ENCODE data around the gene PELI1.

PELI1 gene

GRCh38 chr2:64127119-64127518 lies 17.1 kb downstream of the PELI1 start:
- Histone ChIP-seq H3K79me2 (ENCODE audit: insufficient read depth, low read depth) (peaks cover 77% of the 10 kb centered on the region), H2AFZ (ENCODE audit: low read depth) (no peak overlapping the region), H3K4me2 (no peak overlapping the region), H3K4me3 (IDR thresholded peaks at IDR 0.05; ENCODE audit: insufficient read depth, low read depth, low read length) (no peak overlapping the region), H4K20me1 (ENCODE audit: insufficient read depth) (no peaks in the 10 kb centered on the region), H3K36me3 (ENCODE audit: insufficient read depth) (no peaks in the 10 kb centered on the region), H3K9ac (no peak overlapping the region), H3K27ac (no peak overlapping the region), H3K27me3 (ENCODE audit: insufficient read depth, low read depth) (no peaks in the 10 kb centered on the region), H3K4me1 (ENCODE audit: low read depth, poor library complexity, severe bottlenecking) (peaks cover 23% of the 10 kb centered on the region)
- TF ChIP-seq CTCF (conservative IDR thresholded peaks at IDR 0.05; ENCODE audit: low read depth, low read length) = no peak

GRCh38 chr2:64126601-64127000 lies 17.6 kb downstream of the PELI1 start:
- no peak overlapping the region for H3K4me2 ChIP-seq

GRCh38 chr2:64124571-64124970 lies 19.6 kb downstream of the PELI1 start:
- Histone ChIP-seq H4K20me1 (ENCODE audit: insufficient read depth) (no peaks in the 10 kb centered on the region), H3K4me1 (ENCODE audit: low read depth, poor library complexity, severe bottlenecking) (peaks cover 23% of the 10 kb centered on the region), H3K4me3 (IDR thresholded peaks at IDR 0.05; ENCODE audit: insufficient read depth, low read depth, low read length) (no peak overlapping the region), H3K36me3 (ENCODE audit: insufficient read depth) (no peaks in the 10 kb centered on the region), H3K9ac (no peak overlapping the region), H3K79me2 (ENCODE audit: insufficient read depth, low read depth) (peaks cover 69% of the 10 kb centered on the region), H3K4me2 (no peak overlapping the region), H3K27me3 (ENCODE audit: insufficient read depth, low read depth) (no peaks in the 10 kb centered on the region), H3K27ac (no peak overlapping the region), H2AFZ (ENCODE audit: low read depth) (no peak overlapping the region)
- TF ChIP-seq CTCF (conservative IDR thresholded peaks at IDR 0.05; ENCODE audit: low read depth, low read length) = no peak

More at GRCh38 chr2:64126601-64127000, 17.6 kb downstream of the PELI1 start:
- Histone ChIP-seq H3K36me3 (ENCODE audit: insufficient read depth) (no peaks in the 10 kb centered on the region), H3K9ac (no peak overlapping the region), H2AFZ (ENCODE audit: low read depth) (no peak overlapping the region), H4K20me1 (ENCODE audit: insufficient read depth) (no peaks in the 10 kb centered on the region), H3K27ac (no peak overlapping the region), H3K4me3 (IDR thresholded peaks at IDR 0.05; ENCODE audit: insufficient read depth, low read depth, low read length) (no peak overlapping the region), H3K4me1 (ENCODE audit: low read depth, poor library complexity, severe bottlenecking) (peaks cover 18% of the 10 kb centered on the region), H3K79me2 (ENCODE audit: insufficient read depth, low read depth) (peaks cover 72% of the 10 kb centered on the region), H3K27me3 (ENCODE audit: insufficient read depth, low read depth) (no peaks in the 10 kb centered on the region)
- no peak for TF ChIP-seq CTCF (conservative IDR thresholded peaks at IDR 0.05; ENCODE audit: low read depth, low read length)

- no peak overlapping the region for H3K27ac ChIP-seq
- H3K4me3 ChIP-seq (IDR thresholded peaks at IDR 0.05; ENCODE audit: insufficient read depth, low read depth, low read length) = no peak overlapping the region
- no peak for TF ChIP-seq CTCF (conservative IDR thresholded peaks at IDR 0.05; ENCODE audit: low read depth, low read length)
- H3K4me1 ChIP-seq (ENCODE audit: low read depth, poor library complexity, severe bottlenecking) = peaks cover 23% of the 10 kb centered on the region
- no peaks in the 10 kb centered on the region for H3K27me3 ChIP-seq (ENCODE audit: insufficient read depth, low read depth)
- no peak overlapping the region for H3K4me2 ChIP-seq
- no peak overlapping the region for H3K9ac ChIP-seq
- peaks cover 69% of the 10 kb centered on the region for H3K79me2 ChIP-seq (ENCODE audit: insufficient read depth, low read depth)
- no peaks in the 10 kb centered on the region for H4K20me1 ChIP-seq (ENCODE audit: insufficient read depth)
- H2AFZ ChIP-seq (ENCODE audit: low read depth) = no peak overlapping the region
- H3K36me3 ChIP-seq (ENCODE audit: insufficient read depth) = no peaks in the 10 kb centered on the region
These were observed 20.1 kb downstream of the PELI1 start for GRCh38 chr2:64124168-64124567.
